ENCODE data around the gene LTA4H.

Gene LTA4H

GRCh38 chr12:96007729-96008128 is 27.7 kb downstream of the LTA4H start:
- H3K27ac ChIP-seq, result no peak overlapping the region
- no peak for TF ChIP-seq ZFX (IDR thresholded peaks at IDR 0.05)
- TF ChIP-seq CTCF (conservative IDR thresholded peaks at IDR 0.05), result no peak

GRCh38 chr12:96006727-96007126 is 28.7 kb downstream of the LTA4H start:
- no peak for TF ChIP-seq CTCF (conservative IDR thresholded peaks at IDR 0.05)
- no peak for TF ChIP-seq ZFX (IDR thresholded peaks at IDR 0.05)
- H3K27ac ChIP-seq, result no peak overlapping the region

GRCh38 chr12:96000858-96001257 is 34.5 kb downstream of the LTA4H start:
- no peak overlapping the region for H3K27ac ChIP-seq
- TF ChIP-seq ZFX (IDR thresholded peaks at IDR 0.05) (no peak), CTCF (conservative IDR thresholded peaks at IDR 0.05) (no peak)

- TF ChIP-seq ZFX (IDR thresholded peaks at IDR 0.05) (no peak), CTCF (conservative IDR thresholded peaks at IDR 0.05) (no peak)
- H3K27ac ChIP-seq, result no peak overlapping the region
Observed at GRCh38 chr12:95999484-95999883, 35.9 kb downstream of the LTA4H start.

GRCh38 chr12:95998611-95999286 is 36.6 kb downstream of the LTA4H start:
- H3K27ac ChIP-seq, result no peak overlapping the region
- TF ChIP-seq ZFX (IDR thresholded peaks at IDR 0.05) (no peak), CTCF (conservative IDR thresholded peaks at IDR 0.05) (peak; percentile 77)

- H3K27ac ChIP-seq, result no peak overlapping the region
- no peak for TF ChIP-seq ZFX (IDR thresholded peaks at IDR 0.05)
- TF ChIP-seq CTCF (conservative IDR thresholded peaks at IDR 0.05), result no peak
Observed at GRCh38 chr12:95997911-95998510, 37.4 kb downstream of the LTA4H start.

GRCh38 chr12:95997276-95997675 is 38.1 kb downstream of the LTA4H start:
- TF ChIP-seq ZFX (IDR thresholded peaks at IDR 0.05) (no peak), CTCF (conservative IDR thresholded peaks at IDR 0.05) (no peak)
- H3K27ac ChIP-seq, result no peak overlapping the region
